B cell (primary cell): ENCODE results near the gene TTLL1. TPM values are rescaled to one million over a fixed set of nuclear protein-coding genes. Genes with fewer than 3 reads are reported as not detected.

ENCODE experiments used
- ATAC-seq: fragments of 200-7000 bp; cut with Tn5 transposase; one replicate; pipeline ENCODE4 v1.10.0; 2021; ENCODE audit warnings: low read depth, mild to moderate bottlenecking, moderate number of reproducible peaks, moderate library complexity
- CTCF ChIA-PET: fragments of 350-600 bp; sonication (Branson Sonifier 250); formaldehyde crosslinking; loops from one replicate; lab custom pipeline; 2021; ENCODE audit warnings: antibody characterized with exemption, inconsistent platforms; lab: Charles Lee
- POLR2A ChIA-PET: fragments of 350-600 bp; sonication (Branson Sonifier 250); formaldehyde crosslinking; loops from one replicate; lab custom pipeline; 2021; ENCODE audit warnings: antibody characterized with exemption; lab: Charles Lee
- DNase-seq: peaks from one replicate; pipeline ENCODE4 v3.0.0; 2013
- H2AFZ ChIP-seq: 2 replicates; pipeline ENCODE4 v1.6.1; 2012; ENCODE audit warnings: mild to moderate bottlenecking, low read depth, low read length; ENCODE audit not compliant: insufficient read depth, poor library complexity, severe bottlenecking
- H3K27ac ChIP-seq, 2 donors: 1 replicate in 1 of 2; 2 replicates in 1 of 2; pipeline ENCODE4 v1.5.1; 2012 to 2013; ENCODE audit warnings: low read length in 2 of 2, mild to moderate bottlenecking in 2 of 2, moderate library complexity in 1 of 2
- H3K27me3 ChIP-seq, 4 experiments: fragments of 200-600 bp in 1 of 4; sonication (generic) in 1 of 4; replicated peaks in 1 of 4; 1 replicate in 2 of 4; 2 replicates in 2 of 4; pipeline versions ENCODE4 v1.6.1 to v1.7.0; 2013 to 2016; ENCODE audit warnings: low read length in 3 of 4, mild to moderate bottlenecking in 2 of 4, mixed read lengths in 1 of 4, moderate library complexity in 1 of 4; ENCODE audit not compliant: insufficient read depth in 4 of 4, control insufficient read depth in 3 of 4; ENCODE audit errors: control extremely low read depth in 1 of 4
- H3K36me3 ChIP-seq, 2 experiments: replicated peaks in 1 of 2; 1 replicate in 1 of 2; 2 replicates in 1 of 2; pipeline versions ENCODE4 v1.6.1 to v1.7.1; 2013; ENCODE audit warnings: low read length in 1 of 2; ENCODE audit not compliant: insufficient read depth in 2 of 2, control insufficient read depth in 1 of 2; ENCODE audit errors: control extremely low read depth in 1 of 2, extremely low read depth in 1 of 2
- H3K4me1 ChIP-seq, 2 donors: fragments of 200-600 bp in 1 of 2; sonication (generic) in 1 of 2; 1 replicate in 1 of 2; 2 replicates in 1 of 2; pipeline versions ENCODE4 v1.5.1 to v1.6.1; 2013 to 2017; ENCODE audit warnings: low read length in 2 of 2; ENCODE audit not compliant: control insufficient read depth in 2 of 2, insufficient read depth in 2 of 2
- H3K4me2 ChIP-seq: replicated peaks from 2 replicates; pipeline ENCODE3; 2012; ENCODE audit warnings: mild to moderate bottlenecking, low read depth, low read length; ENCODE audit not compliant: poor library complexity, severe bottlenecking
- H3K4me3 ChIP-seq, 5 experiments: fragments of 200-600 bp in 1 of 5; sonication (generic) in 1 of 5; 1 replicate in 3 of 5; 2 replicates in 2 of 5; pipeline versions ENCODE4 v1.5.1 to v1.7.0; 2011 to 2016; ENCODE audit warnings: low read length in 4 of 5, mild to moderate bottlenecking in 4 of 5, low read depth in 2 of 5, control low read depth in 1 of 5, moderate library complexity in 1 of 5; ENCODE audit not compliant: insufficient read depth in 1 of 5; ENCODE audit errors: control extremely low read depth in 1 of 5, extremely low read depth in 1 of 5
- H3K79me2 ChIP-seq: fragments of 200-600 bp; sonication (generic); one replicate; pipeline ENCODE4 v1.6.0; 2016; ENCODE audit warnings: low read length; ENCODE audit not compliant: control insufficient read depth, insufficient read depth
- H3K9ac ChIP-seq: fragments of 200-600 bp; sonication (generic); 2 replicates; pipeline ENCODE4 v1.6.1; 2017; ENCODE audit warnings: mild to moderate bottlenecking, low read length, moderate library complexity
- H3K9me3 ChIP-seq, 3 donors: one replicate each; pipeline versions ENCODE4 v1.6.1 to v1.7.1; 2013; ENCODE audit warnings: low read length in 2 of 3; ENCODE audit not compliant: control insufficient read depth in 2 of 3, insufficient read depth in 1 of 3; ENCODE audit errors: control extremely low read depth in 1 of 3
- H4K20me1 ChIP-seq: 2 replicates; pipeline ENCODE4 v1.6.0; 2012; ENCODE audit warnings: mild to moderate bottlenecking, low read length; ENCODE audit not compliant: insufficient read depth, control insufficient read depth, poor library complexity, severe bottlenecking
- H3K27ac Mint-ChIP-seq: one replicate; pipeline ENCODE4 v1.8.0; 2021; ENCODE audit warnings: mixed read lengths
- H3K27me3 Mint-ChIP-seq: one replicate; pipeline ENCODE4 v1.8.0; 2021; ENCODE audit warnings: mixed read lengths
- H3K4me1 Mint-ChIP-seq: one replicate; pipeline ENCODE4 v1.8.0; 2021; ENCODE audit warnings: mixed read lengths
- H3K4me3 Mint-ChIP-seq: one replicate; pipeline ENCODE4 v1.8.0; 2021; ENCODE audit warnings: mixed read lengths
- H3K9me3 Mint-ChIP-seq: one replicate; pipeline ENCODE4 v1.8.0; 2022; ENCODE audit warnings: mixed read lengths; ENCODE audit not compliant: insufficient read depth
- EZH2 ChIP-seq: IDR thresholded peaks from 2 replicates; pipeline ENCODE4 v1.6.1; 2012; ENCODE audit warnings: borderline replicate concordance, low read depth, mild to moderate bottlenecking, moderate library complexity, low read length; ENCODE audit not compliant: insufficient read depth, poor library complexity, severe bottlenecking
- WGBS: methylation state at CpG from one replicate; pipeline ENCODE4 v1.1.5; 2013; ENCODE audit warnings: missing lambda C conversion rate; ENCODE audit not compliant: insufficient coverage; 5-methylcytosine and 5-hydroxymethylcytosine counted together
- intact Hi-C: fragments of 100-400 bp; cut with micrococcal nuclease; formaldehyde crosslinking; loops from one replicate; pipeline ENCODE4 v1.10.0; 2022
- polyA plus RNA-seq: library from polyadenylated mRNA; depleted of rRNA; stranded (reverse); fragments of >200 nt; gene quantifications from 2 replicates; pipeline ENCODE4 v1.2.3, GENCODE V29; 2012
- total RNA-seq, 2 donors: library from RNA; stranded (reverse); fragments of 120-200 nt in 1 of 2; gene quantifications; 1 replicate in 1 of 2; 2 replicates in 1 of 2; pipeline versions ENCODE4 v1.2.3 to v1.2.4, GENCODE V29; 2013 to 2022
- TF ChIP-seq, protein P1 (sequence below): fragments of 200-600 bp; IDR thresholded peaks from one replicate; pipeline ENCODE4 v1.8.0; 2022; ENCODE audit warnings: antibody characterized with exemption, mild to moderate bottlenecking

TTLL1 gene
- total and polyA plus RNA-seq, 2 donors (not counting 1 experiment from before 2014, with no cell fraction given), result 3.0 to 3.3 TPM

DNA sequence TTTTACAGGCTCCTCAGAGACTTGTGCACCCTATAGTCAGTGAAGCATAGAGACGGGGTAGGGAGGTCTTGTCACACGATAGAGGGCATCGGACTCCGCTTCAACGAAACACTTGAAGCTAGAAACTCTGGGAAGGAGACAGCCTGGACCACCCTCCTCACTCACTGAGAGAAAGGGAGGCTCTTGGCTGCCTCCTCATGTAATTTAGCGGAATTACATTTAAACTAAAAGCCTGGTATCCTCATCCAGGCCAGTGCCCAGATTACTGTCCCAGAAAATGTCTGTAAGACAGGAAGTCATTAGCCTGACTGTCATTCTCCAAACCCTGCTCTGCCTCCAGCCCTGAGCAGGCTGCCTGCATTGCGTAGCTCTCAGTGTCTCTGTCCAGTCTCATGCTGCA, 36.0 kb downstream of the TTLL1 start:
- Histone ChIP-seq H3K79me2 (no peaks in the 10 kb centered on the region), H3K4me1 (no peaks in the 10 kb centered on the region), H2AFZ (no peak overlapping the region), H3K36me3 (no peaks in the 10 kb centered on the region), H3K4me3 (no peak overlapping the region), H3K27ac (no peak overlapping the region), H3K27me3 (no peaks in the 10 kb centered on the region), H4K20me1 (no peaks in the 10 kb centered on the region), H3K9ac (no peak overlapping the region), H3K9me3 (peaks cover 0 to 4% (median 0%) of the 10 kb centered on the region in 3 donors), H3K4me2 (no peak overlapping the region)
- ATAC-seq (no peak), DNase-seq (no peak)
- WGBS, result 98% methylated on average over 5 of the region's 7 CpGs
- Mint-ChIP-seq H3K4me3 (no peak overlapping the region), H3K27me3 (no peaks in the 10 kb centered on the region), H3K27ac (no peak overlapping the region), H3K4me1 (no peaks in the 10 kb centered on the region), H3K9me3 (no peaks in the 10 kb centered on the region)
- intact Hi-C loops, result no loop called here
- TF ChIP-seq, protein P1, sequence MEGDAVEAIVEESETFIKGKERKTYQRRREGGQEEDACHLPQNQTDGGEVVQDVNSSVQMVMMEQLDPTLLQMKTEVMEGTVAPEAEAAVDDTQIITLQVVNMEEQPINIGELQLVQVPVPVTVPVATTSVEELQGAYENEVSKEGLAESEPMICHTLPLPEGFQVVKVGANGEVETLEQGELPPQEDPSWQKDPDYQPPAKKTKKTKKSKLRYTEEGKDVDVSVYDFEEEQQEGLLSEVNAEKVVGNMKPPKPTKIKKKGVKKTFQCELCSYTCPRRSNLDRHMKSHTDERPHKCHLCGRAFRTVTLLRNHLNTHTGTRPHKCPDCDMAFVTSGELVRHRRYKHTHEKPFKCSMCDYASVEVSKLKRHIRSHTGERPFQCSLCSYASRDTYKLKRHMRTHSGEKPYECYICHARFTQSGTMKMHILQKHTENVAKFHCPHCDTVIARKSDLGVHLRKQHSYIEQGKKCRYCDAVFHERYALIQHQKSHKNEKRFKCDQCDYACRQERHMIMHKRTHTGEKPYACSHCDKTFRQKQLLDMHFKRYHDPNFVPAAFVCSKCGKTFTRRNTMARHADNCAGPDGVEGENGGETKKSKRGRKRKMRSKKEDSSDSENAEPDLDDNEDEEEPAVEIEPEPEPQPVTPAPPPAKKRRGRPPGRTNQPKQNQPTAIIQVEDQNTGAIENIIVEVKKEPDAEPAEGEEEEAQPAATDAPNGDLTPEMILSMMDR, result no peak
- TF ChIP-seq EZH2, result no peak
- ChIA-PET POLR2A (no interaction called here), CTCF (interaction anchor here (2.3 kb wide), 1 partner anchor 186 kb away, joined by 8 read pairs; no protein-coding TSS in a partner anchor)

DNA sequence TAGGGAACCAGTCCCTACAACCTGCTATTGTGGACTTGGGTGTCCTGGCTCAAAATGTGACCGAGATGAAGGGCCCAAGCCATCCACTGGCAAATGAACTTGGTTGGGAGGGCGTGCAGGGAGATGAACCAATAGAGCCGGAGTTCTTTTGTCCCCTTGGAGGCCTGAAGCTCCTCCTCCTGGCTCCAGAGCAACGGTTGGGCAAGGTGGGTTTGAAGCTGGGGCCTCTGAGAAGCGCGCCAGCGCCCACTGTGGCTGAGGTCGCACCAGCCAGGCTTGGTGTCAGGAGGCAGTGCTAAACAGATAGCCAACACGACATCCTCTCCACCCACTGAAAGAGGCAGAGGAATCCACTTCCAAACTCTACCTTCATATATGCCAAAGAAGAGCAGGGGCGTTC, 38.2 kb downstream of the TTLL1 start:
- no peaks in the 10 kb centered on the region for H3K79me2 ChIP-seq
- no peaks in the 10 kb centered on the region for H3K36me3 ChIP-seq
- H3K27me3 Mint-ChIP-seq, result no peaks in the 10 kb centered on the region
- H3K4me3 ChIP-seq, result no peak overlapping the region
- no peaks in the 10 kb centered on the region for H3K27me3 ChIP-seq
- no peak overlapping the region for H2AFZ ChIP-seq
- H3K4me2 ChIP-seq, result no peak overlapping the region
- WGBS, result 92% methylated on average over 10 of the region's 10 CpGs
- POLR2A ChIA-PET, result interaction anchor here (0.6 kb wide), 1 partner anchor 17 kb away, joined by 3 read pairs; no protein-coding TSS in a partner anchor
- peaks cover 0 to 4% (median 0%) of the 10 kb centered on the region in 3 donors for H3K9me3 ChIP-seq
- no peaks in the 10 kb centered on the region for H4K20me1 ChIP-seq
- DNase-seq (no peak), ATAC-seq (no peak)
- no peak overlapping the region for H3K9ac ChIP-seq
- intact Hi-C loops, result no loop called here
- H3K27ac Mint-ChIP-seq, result no peak overlapping the region
- no peaks in the 10 kb centered on the region for H3K4me1 ChIP-seq
- no peak for TF ChIP-seq EZH2
- TF ChIP-seq, protein P1, result no peak
- H3K4me3 Mint-ChIP-seq, result no peak overlapping the region
- H3K9me3 Mint-ChIP-seq, result no peaks in the 10 kb centered on the region
- CTCF ChIA-PET, result no interaction called here
- no peak overlapping the region for H3K27ac ChIP-seq
- H3K4me1 Mint-ChIP-seq, result no peaks in the 10 kb centered on the region
